PFSK-1 (cell line): ENCODE data around the gene VAMP7.

Experiments used
- FOXP2 ChIP-seq: optimal IDR thresholded peaks from 2 replicates; pipeline ENCODE3; 2011; ENCODE audit warnings: borderline replicate concordance, control low read depth, inconsistent platforms; ENCODE audit not compliant: insufficient read depth; ENCODE audit errors: extremely low read length, extremely low read depth
- POLR2AphosphoS5 ChIP-seq: IDR thresholded peaks from 2 replicates; pipeline ENCODE4 v1.6.1; 2012; ENCODE audit warnings: low read depth, mild to moderate bottlenecking, control low read depth, low read length, moderate library complexity
- REST ChIP-seq, 2 experiments: IDR thresholded peaks; 2 replicates each; pipeline versions ENCODE4 v1.6.1 to v1.8.0; 2011 to 2012; ENCODE audit warnings: low read depth in 2 of 2, low read length in 2 of 2, control low read depth in 1 of 2, inconsistent platforms in 1 of 2, mild to moderate bottlenecking in 1 of 2, moderate library complexity in 1 of 2; ENCODE audit not compliant: insufficient read depth in 1 of 2
- SIN3A ChIP-seq: IDR thresholded peaks from 2 replicates; pipeline ENCODE4 v1.6.1; 2012; ENCODE audit warnings: mild to moderate bottlenecking, low read length, moderate library complexity, borderline replicate concordance; ENCODE audit not compliant: insufficient read depth
- TAF1 ChIP-seq: IDR thresholded peaks from 2 replicates; pipeline ENCODE4 v1.6.1; 2012; ENCODE audit warnings: low read length, control low read depth, borderline replicate concordance; ENCODE audit not compliant: insufficient read depth

Gene VAMP7

GRCh38 chrX:155968791-155969190, 87.6 kb downstream of the VAMP7 start:
- no peak for TF ChIP-seq REST (IDR thresholded peaks at IDR 0.05; ENCODE audit: insufficient read depth in 1 of 2, low read depth in 2 of 2, low read length in 2 of 2)
- TF ChIP-seq TAF1: no peak
- no peak for TF ChIP-seq POLR2AphosphoS5
- TF ChIP-seq FOXP2: no peak
- no peak for TF ChIP-seq SIN3A

GRCh38 chrX:155983326-155983725, 102.2 kb downstream of the VAMP7 start:
- TF ChIP-seq SIN3A (no peak), TAF1 (no peak), POLR2AphosphoS5 (no peak), FOXP2 (no peak), REST (IDR thresholded peaks at IDR 0.05; ENCODE audit: insufficient read depth in 1 of 2, low read depth in 2 of 2, low read length in 2 of 2) (no peak)

- TF ChIP-seq TAF1: no peak
- no peak for TF ChIP-seq FOXP2
- no peak for TF ChIP-seq POLR2AphosphoS5
- TF ChIP-seq REST (IDR thresholded peaks at IDR 0.05; ENCODE audit: insufficient read depth in 1 of 2, low read depth in 2 of 2, low read length in 2 of 2): no peak
- TF ChIP-seq SIN3A: no peak
These were observed 104.1 kb downstream of the VAMP7 start for GRCh38 chrX:155985208-155985607.

GRCh38 chrX:155988859-155989258, 107.7 kb downstream of the VAMP7 start:
- no peak for TF ChIP-seq TAF1
- no peak for TF ChIP-seq REST (IDR thresholded peaks at IDR 0.05; ENCODE audit: insufficient read depth in 1 of 2, low read depth in 2 of 2, low read length in 2 of 2)
- no peak for TF ChIP-seq FOXP2
